HCT116 (cell line): ENCODE measurements around the gene SLC4A9. TPM values are rescaled to one million over a fixed set of nuclear protein-coding genes. Genes with fewer than 3 reads are reported as not detected.

Source experiments
- ATAC-seq: fragments of 200-7000 bp; cut with Tn5 transposase; 2 replicates; pipeline ENCODE4 v1.9.1; 2020; ENCODE audit warnings: mild to moderate bottlenecking, moderate library complexity
- BruUV-seq: library from RNA; stranded (reverse); fragments of 400-500 nt; replicated peaks from 2 replicates; lab custom pipeline; 2021; lab: Mats Ljungman, UMichigan
- CTCF ChIA-PET: fragments of 300-600 bp; sonication (Branson Sonifier 250); formaldehyde crosslinking; loops from one replicate; lab custom pipeline; 2021; ENCODE audit warnings: antibody characterized with exemption; lab: Charles Lee
- POLR2A ChIA-PET: fragments of 300-600, 350-600 bp; sonication (Branson Sonifier 250); formaldehyde crosslinking; loops from one replicate; lab custom pipeline; 2021; ENCODE audit warnings: antibody characterized with exemption; lab: Charles Lee
- RAD21 ChIA-PET, 2 experiments: fragments of 300-600 bp; sonication (Branson Sonifier 250); formaldehyde crosslinking; loops; one replicate each; lab custom pipeline; 2023; ENCODE audit warnings: low total read pairs in 2 of 2; ENCODE audit not compliant: uncharacterized antibody in 2 of 2, unreplicated experiment in 2 of 2, low non-redundant PET in 1 of 2; lab: Charles Lee
- DNase-seq: peaks from one replicate; pipeline ENCODE4 v3.0.0-alpha.2; 2010; ENCODE audit warnings: low read depth, low spot score
- H2AFZ ChIP-seq: fragments of 200-600 bp; shearing (Covaris generic), sonication (generic); 2 replicates; pipeline ENCODE4 v1.6.1; 2017; ENCODE audit warnings: low read depth, mixed run types, mixed read lengths, antibody characterized with exemption, low read length; ENCODE audit not compliant: poor library complexity, severe bottlenecking
- H3K27ac ChIP-seq: 2 replicates; pipeline ENCODE4 v1.5.1; 2012; ENCODE audit warnings: low read depth, low read length
- H3K27me3 ChIP-seq: fragments of 200-600 bp; sonication (generic); 2 replicates; pipeline ENCODE4 v1.6.1; 2016; ENCODE audit warnings: mixed run types, low read length, mixed read lengths; ENCODE audit not compliant: insufficient read depth
- H3K36me3 ChIP-seq, 2 experiments: fragments of 200-500 bp in 1 of 2; fragments of 200-600 bp in 1 of 2; sonication (Bioruptor generic) in 1 of 2; sonication (generic) in 1 of 2; 2 replicates each; pipeline versions ENCODE4 v1.5.1 to v1.6.1; 2014 to 2016; ENCODE audit warnings: low read length in 2 of 2, inconsistent platforms in 1 of 2, mixed read lengths in 1 of 2, mixed run types in 1 of 2; ENCODE audit not compliant: insufficient read depth in 2 of 2, control insufficient read depth in 1 of 2
- H3K4me1 ChIP-seq, 2 experiments: fragments of 200-600 bp in 1 of 2; sonication (generic) in 1 of 2; 2 replicates each; pipeline versions ENCODE4 v1.5.1 to v1.6.1; 2012 to 2017; ENCODE audit warnings: low read length in 2 of 2, inconsistent platforms in 1 of 2, mild to moderate bottlenecking in 1 of 2, mixed read lengths in 1 of 2, mixed run types in 1 of 2, moderate library complexity in 1 of 2; ENCODE audit not compliant: insufficient read depth in 2 of 2, control insufficient read depth in 1 of 2
- H3K4me2 ChIP-seq: fragments of 200-600 bp; sonication (generic); 2 replicates; pipeline ENCODE4 v1.6.1; 2017; ENCODE audit warnings: mixed run types, low read length, mixed read lengths
- H3K4me3 ChIP-seq, 2 experiments: fragments of 200-600 bp in 1 of 2; sonication (generic) in 1 of 2; replicated peaks in 1 of 2; 2 replicates each; pipeline ENCODE4 v1.5.1; 2011 to 2016; ENCODE audit warnings: low read length in 2 of 2, control low read depth in 1 of 2, low read depth in 1 of 2, mild to moderate bottlenecking in 1 of 2, mixed read lengths in 1 of 2, mixed run types in 1 of 2
- H3K79me2 ChIP-seq: fragments of 200-600 bp; sonication (generic); 2 replicates; pipeline ENCODE4 v1.6.1; 2017; ENCODE audit warnings: mild to moderate bottlenecking, mixed run types, low read length, moderate library complexity, mixed read lengths; ENCODE audit not compliant: insufficient read depth
- H3K9ac ChIP-seq: fragments of 200-600 bp; sonication (generic); 2 replicates; pipeline ENCODE4 v1.6.1; 2016; ENCODE audit warnings: low read length, mixed read lengths
- H3K9me2 ChIP-seq: fragments of 200-600 bp; sonication (generic), shearing (Covaris generic); 2 replicates; pipeline ENCODE4 v1.6.1; 2017; ENCODE audit warnings: mixed run types, mild to moderate bottlenecking, moderate library complexity; ENCODE audit not compliant: insufficient read depth
- H3K9me3 ChIP-seq, 2 experiments: fragments of 200-500 bp in 1 of 2; fragments of 200-600 bp in 1 of 2; sonication (Bioruptor generic) in 1 of 2; sonication (generic) in 1 of 2; 2 replicates each; pipeline ENCODE4 v1.6.1; 2014 to 2017; ENCODE audit warnings: low read length in 2 of 2, mixed read lengths in 2 of 2, inconsistent platforms in 1 of 2, low read depth in 1 of 2, mild to moderate bottlenecking in 1 of 2, mixed run types in 1 of 2, moderate library complexity in 1 of 2; ENCODE audit not compliant: control insufficient read depth in 1 of 2, insufficient read depth in 1 of 2
- H4K20me1 ChIP-seq: fragments of 200-600 bp; sonication (generic), shearing (Covaris generic); 2 replicates; pipeline ENCODE4 v1.6.1; 2017; ENCODE audit warnings: mixed run types, mild to moderate bottlenecking, moderate library complexity; ENCODE audit not compliant: insufficient read depth
- EGR1 ChIP-seq: IDR thresholded peaks from 2 replicates; pipeline ENCODE4 v1.6.1; 2012; ENCODE audit warnings: low read depth
- FOSL1 ChIP-seq: IDR thresholded peaks from 2 replicates; pipeline ENCODE4 v1.6.1; 2012; ENCODE audit warnings: low read depth
- JUND ChIP-seq: IDR thresholded peaks from 2 replicates; pipeline ENCODE4 v1.6.1; 2012
- RAD21 ChIP-seq: IDR thresholded peaks from 2 replicates; pipeline ENCODE4 v1.6.1; 2012; ENCODE audit warnings: low read depth, mild to moderate bottlenecking
- SP1 ChIP-seq: IDR thresholded peaks from 2 replicates; pipeline ENCODE4 v1.6.1; 2012; ENCODE audit warnings: low read depth
- SRF ChIP-seq: IDR thresholded peaks from 2 replicates; pipeline ENCODE4 v1.6.1; 2012; ENCODE audit warnings: low read depth
- ZNF274 ChIP-seq: fragments of 200-500 bp; sonication (Bioruptor generic); IDR thresholded peaks from 2 replicates; pipeline ENCODE4 v1.6.1; 2014; ENCODE audit warnings: mild to moderate bottlenecking, low read depth, low read length, inconsistent platforms
- intact Hi-C: fragments of 100-400 bp; cut with micrococcal nuclease; formaldehyde crosslinking; loops from 2 replicates; pipeline ENCODE4 v1.10.0; 2022
- total RNA-seq: library from RNA; stranded (reverse); gene quantifications from one replicate; pipeline ENCODE4 v1.2.1, GENCODE V29; 2021; ENCODE audit not compliant: unreplicated experiment
- TF ChIP-seq, protein P1 (sequence below): IDR thresholded peaks from 2 replicates; pipeline ENCODE4 v1.6.1; 2012
- TF ChIP-seq, protein P2 (sequence below): IDR thresholded peaks from 2 replicates; pipeline ENCODE4 v1.6.1; 2012; ENCODE audit warnings: low read depth

SLC4A9 gene
- total RNA-seq, 1 experiment from 2014 or later: 0.49 TPM

DNA sequence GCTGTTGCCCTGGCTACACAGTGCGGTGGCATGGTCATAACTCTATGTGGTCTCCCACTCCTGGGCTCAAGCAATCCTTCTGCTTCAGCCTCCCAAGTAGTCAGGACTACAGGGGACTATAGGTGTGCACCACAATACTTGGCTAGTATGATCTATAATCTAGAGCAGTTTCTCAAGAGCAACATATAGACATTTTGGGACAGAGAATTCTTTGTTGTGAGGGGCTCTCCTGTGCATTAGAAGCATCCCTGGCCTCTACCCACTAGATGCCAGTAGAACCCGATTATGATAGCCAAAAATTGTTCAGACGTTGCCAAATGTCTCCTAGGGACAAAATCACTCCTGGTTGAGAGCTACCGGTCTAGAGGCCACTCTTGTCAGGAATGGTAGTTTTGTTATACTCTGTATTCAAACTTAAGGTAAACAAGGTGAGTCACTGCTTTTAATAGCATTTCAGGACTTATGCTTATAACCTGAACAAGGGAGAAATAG lies 48.8 kb downstream of the SLC4A9 start:
- H3K79me2 ChIP-seq: peaks cover 100% of the 10 kb centered on the region
- H3K9ac ChIP-seq: no peak overlapping the region
- H3K4me3 ChIP-seq: no peak overlapping the region
- RAD21 ChIA-PET: no interaction called here
- H3K4me1 ChIP-seq: peaks cover 2 to 7% of the 10 kb centered on the region in 2 experiments; a peak in 3 of 4 replicates
- peaks cover 40% of the 10 kb centered on the region for H4K20me1 ChIP-seq
- H3K4me2 ChIP-seq: no peak overlapping the region
- no peak overlapping the region for H3K27ac ChIP-seq
- no TSS peak for BruUV-seq
- DNase-seq: no peak
- H2AFZ ChIP-seq: no peak overlapping the region
- H3K36me3 ChIP-seq: no peaks in the 10 kb centered on the region
- no peaks in the 10 kb centered on the region for H3K27me3 ChIP-seq
- intact Hi-C loops: no loop called here
- ATAC-seq: no peak
- TF ChIP-seq RAD21: no peak
- TF ChIP-seq ZNF274: no peak
- no peak for TF ChIP-seq FOSL1
- TF ChIP-seq, protein P1, sequence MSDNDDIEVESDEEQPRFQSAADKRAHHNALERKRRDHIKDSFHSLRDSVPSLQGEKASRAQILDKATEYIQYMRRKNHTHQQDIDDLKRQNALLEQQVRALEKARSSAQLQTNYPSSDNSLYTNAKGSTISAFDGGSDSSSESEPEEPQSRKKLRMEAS: no peak
- TF ChIP-seq SP1: no peak
- TF ChIP-seq, protein P2, sequence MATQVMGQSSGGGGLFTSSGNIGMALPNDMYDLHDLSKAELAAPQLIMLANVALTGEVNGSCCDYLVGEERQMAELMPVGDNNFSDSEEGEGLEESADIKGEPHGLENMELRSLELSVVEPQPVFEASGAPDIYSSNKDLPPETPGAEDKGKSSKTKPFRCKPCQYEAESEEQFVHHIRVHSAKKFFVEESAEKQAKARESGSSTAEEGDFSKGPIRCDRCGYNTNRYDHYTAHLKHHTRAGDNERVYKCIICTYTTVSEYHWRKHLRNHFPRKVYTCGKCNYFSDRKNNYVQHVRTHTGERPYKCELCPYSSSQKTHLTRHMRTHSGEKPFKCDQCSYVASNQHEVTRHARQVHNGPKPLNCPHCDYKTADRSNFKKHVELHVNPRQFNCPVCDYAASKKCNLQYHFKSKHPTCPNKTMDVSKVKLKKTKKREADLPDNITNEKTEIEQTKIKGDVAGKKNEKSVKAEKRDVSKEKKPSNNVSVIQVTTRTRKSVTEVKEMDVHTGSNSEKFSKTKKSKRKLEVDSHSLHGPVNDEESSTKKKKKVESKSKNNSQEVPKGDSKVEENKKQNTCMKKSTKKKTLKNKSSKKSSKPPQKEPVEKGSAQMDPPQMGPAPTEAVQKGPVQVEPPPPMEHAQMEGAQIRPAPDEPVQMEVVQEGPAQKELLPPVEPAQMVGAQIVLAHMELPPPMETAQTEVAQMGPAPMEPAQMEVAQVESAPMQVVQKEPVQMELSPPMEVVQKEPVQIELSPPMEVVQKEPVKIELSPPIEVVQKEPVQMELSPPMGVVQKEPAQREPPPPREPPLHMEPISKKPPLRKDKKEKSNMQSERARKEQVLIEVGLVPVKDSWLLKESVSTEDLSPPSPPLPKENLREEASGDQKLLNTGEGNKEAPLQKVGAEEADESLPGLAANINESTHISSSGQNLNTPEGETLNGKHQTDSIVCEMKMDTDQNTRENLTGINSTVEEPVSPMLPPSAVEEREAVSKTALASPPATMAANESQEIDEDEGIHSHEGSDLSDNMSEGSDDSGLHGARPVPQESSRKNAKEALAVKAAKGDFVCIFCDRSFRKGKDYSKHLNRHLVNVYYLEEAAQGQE: no peak
- TF ChIP-seq SRF: no peak
- no peak for TF ChIP-seq JUND
- TF ChIP-seq EGR1: no peak
- TF ChIP-seq, all 23 proteins: peak for 0
- POLR2A ChIA-PET: interaction anchor here (1.0 to 1.2 kb wide), 2 partner anchors 8 to 62 kb away, joined by 3 read pairs; partner anchors contain the start of genes ANKHD1 and HBEGF
- H3K9me2 ChIP-seq: no peaks in the 10 kb centered on the region
- CTCF ChIA-PET: no interaction called here
- no peaks in the 10 kb centered on the region for H3K9me3 ChIP-seq
